Breast epithelium (tissue), 3 donors: ENCODE results near the gene CCT3.

Experiments used
- CTCF ChIP-seq, 3 donors: fragments of 450-650 bp; IDR thresholded peaks; one replicate each; pipeline ENCODE4 v1.5.1; 2016 to 2017; ENCODE audit warnings: antibody characterized with exemption in 3 of 3, mild to moderate bottlenecking in 3 of 3, moderate library complexity in 3 of 3
- POLR2A ChIP-seq: fragments of 450-650 bp; IDR thresholded peaks from one replicate; pipeline ENCODE4 v1.6.1; 2016; ENCODE audit warnings: antibody characterized with exemption, mild to moderate bottlenecking, moderate library complexity

GRCh38 chr1:156336242-156336641, 1.9 kb downstream of the CCT3 start:
- TF ChIP-seq CTCF (IDR thresholded peaks at IDR 0.05) (no peak), POLR2A (no peak)
